GM19463 (cell line): ENCODE results near the gene SLC38A4.
"Not testable (repeated sequence)": the region's sequence is repeated elsewhere in the genome, so short reads cannot be mapped to it uniquely, and the experiment has no call there.

ENCODE experiments used
- ATAC-seq: cut with Tn5 transposase; IDR thresholded peaks from one replicate; pipeline ENCODE4 v1.9.1; 2021; ENCODE audit warnings: mild to moderate bottlenecking, moderate library complexity; ENCODE audit not compliant: unreplicated experiment

Gene SLC38A4

DNA sequence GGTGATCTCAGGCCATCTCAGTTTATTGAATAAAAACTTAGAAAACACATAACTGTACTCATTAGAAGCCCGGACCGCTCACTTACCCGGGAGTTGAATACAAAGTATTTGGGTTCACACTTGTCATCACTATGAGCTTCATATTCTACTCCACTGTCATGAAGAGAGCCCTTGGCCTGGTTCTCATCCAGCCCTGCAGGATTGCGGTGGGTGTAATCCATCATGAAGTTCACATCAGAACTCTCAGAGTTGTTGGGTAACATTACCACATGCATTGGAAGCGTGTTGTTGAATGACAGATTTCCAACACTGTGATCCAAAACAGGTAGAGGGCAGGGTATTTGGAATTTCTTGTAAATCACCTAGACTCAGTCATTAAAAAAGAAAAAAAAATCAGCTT lies 47.4 kb downstream of the SLC38A4 start:
- ATAC-seq: no peak

DNA sequence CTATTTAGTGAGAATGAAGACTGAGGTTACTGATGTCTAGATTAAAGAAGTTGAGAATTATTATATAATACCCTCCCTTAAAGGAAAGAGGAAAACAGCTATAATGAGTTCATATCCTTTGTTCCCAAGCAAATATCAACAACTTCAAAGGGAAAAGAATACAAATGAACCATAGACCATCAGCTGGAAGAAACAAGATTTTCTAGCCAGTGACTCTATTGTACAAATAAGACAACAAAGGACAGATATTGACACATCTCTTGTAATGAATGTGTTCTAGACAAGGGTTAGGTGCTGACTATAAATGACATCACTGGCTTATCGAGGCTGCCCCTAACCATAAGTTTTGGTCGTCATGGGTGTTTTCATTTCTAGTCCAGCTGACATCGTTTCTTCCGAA lies 48.2 kb downstream of the SLC38A4 start:
- no peak for ATAC-seq

DNA sequence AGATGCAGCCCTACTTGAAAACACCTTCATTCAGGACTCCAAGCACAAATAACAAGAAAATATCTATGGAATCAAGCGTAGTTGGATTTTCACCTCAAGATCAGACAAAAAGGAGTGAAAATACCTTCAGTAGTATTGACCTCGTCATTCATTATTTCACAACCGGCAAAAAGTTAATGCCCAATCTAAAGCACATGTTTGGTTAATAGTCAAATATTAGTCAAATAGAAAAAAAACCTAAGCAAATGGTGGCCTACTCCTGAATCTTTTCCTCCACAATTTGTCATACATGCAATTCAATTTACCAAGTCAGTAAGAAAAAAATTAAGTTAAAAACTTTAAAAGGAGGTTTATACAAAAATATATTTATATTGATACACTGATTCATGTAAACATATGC lies 50.0 kb downstream of the SLC38A4 start:
- no peak for ATAC-seq

GRCh38 chr12:46774322-46774633 lies 51.5 kb downstream of the SLC38A4 start:
- ATAC-seq: no peak

GRCh38 chr12:46773586-46774321 lies 52.0 kb downstream of the SLC38A4 start:
- ATAC-seq: no peak

- no peak for ATAC-seq
Observed at GRCh38 chr12:46771268-46771827, 54.4 kb downstream of the SLC38A4 start.

- ATAC-seq: no peak
Observed at GRCh38 chr12:46770501-46771183, 55.2 kb downstream of the SLC38A4 start.

DNA sequence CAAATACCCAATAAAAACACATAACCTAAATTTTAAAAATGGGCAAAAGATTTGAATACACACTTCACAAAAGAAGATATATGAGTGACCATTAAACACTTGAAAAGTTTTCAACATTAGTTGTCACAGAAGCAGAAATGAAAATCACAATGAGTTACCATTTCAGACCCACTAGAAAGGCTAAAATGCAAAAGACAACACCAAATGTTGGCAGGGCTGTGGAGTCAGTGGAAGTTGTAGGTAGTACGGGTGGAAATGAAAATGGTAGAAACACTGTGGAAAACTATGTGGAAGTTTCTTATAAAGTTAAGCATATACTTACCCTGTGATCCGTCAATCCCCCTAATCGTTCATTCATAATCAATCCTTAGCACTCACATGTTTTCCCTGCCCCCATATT lies 61.8 kb downstream of the SLC38A4 start:
- ATAC-seq: no peak

GRCh38 chr12:46763230-46763629 lies 62.6 kb downstream of the SLC38A4 start:
- ATAC-seq: no peak

- no peak for ATAC-seq
Observed at GRCh38 chr12:46754550-46754949, 71.2 kb downstream of the SLC38A4 start.

DNA sequence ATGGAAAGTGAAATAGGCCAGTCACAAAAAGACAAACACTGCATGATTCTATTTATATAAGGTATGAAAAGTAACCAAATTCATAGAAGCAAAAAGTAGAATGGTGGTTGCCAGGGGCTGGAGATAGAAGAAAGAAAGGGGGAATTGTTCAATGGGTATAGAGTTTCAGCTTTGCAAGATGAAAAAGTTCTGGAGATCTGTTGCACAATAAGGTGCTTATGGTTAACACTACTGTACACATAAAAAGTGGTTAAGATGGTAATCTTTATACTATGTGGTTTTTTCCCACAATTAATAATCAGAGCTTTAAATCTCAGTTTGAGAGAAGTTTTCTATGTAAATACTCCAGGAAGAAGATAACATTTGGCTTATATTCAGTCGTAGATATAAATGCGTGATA lies 73.4 kb downstream of the SLC38A4 start:
- ATAC-seq: no peak

GRCh38 chr12:46751173-46751572 lies 74.6 kb downstream of the SLC38A4 start:
- no peak for ATAC-seq

GRCh38 chr12:46749322-46749721 lies 76.5 kb downstream of the SLC38A4 start:
- no peak for ATAC-seq

DNA sequence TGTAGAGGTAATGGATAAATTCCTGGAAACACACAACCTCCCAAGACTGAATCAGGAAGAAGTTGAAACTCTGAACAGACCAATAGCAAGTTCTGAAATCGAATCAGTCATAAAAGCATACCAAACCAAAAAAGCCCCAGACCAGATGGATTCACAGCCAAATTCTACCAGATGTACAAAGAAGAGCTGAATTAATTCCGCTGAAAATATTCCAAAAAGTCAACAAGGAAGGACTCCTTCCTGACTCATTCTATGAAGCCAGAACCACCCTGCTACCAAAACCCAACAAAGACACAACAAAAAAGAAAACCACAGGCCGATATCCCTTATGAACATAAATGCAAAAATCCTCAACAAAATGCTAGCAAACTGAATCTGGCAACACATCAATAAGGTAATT lies 81.5 kb downstream of the SLC38A4 start:
- no peak for ATAC-seq

- no peak for ATAC-seq
Observed at GRCh38 chr12:46743456-46743855, 82.3 kb downstream of the SLC38A4 start.

GRCh38 chr12:46742271-46742670 lies 83.5 kb downstream of the SLC38A4 start:
- ATAC-seq: not testable (repeated sequence)

GRCh38 chr12:46725332-46725731 lies 100.5 kb downstream of the SLC38A4 start:
- no peak for ATAC-seq

DNA sequence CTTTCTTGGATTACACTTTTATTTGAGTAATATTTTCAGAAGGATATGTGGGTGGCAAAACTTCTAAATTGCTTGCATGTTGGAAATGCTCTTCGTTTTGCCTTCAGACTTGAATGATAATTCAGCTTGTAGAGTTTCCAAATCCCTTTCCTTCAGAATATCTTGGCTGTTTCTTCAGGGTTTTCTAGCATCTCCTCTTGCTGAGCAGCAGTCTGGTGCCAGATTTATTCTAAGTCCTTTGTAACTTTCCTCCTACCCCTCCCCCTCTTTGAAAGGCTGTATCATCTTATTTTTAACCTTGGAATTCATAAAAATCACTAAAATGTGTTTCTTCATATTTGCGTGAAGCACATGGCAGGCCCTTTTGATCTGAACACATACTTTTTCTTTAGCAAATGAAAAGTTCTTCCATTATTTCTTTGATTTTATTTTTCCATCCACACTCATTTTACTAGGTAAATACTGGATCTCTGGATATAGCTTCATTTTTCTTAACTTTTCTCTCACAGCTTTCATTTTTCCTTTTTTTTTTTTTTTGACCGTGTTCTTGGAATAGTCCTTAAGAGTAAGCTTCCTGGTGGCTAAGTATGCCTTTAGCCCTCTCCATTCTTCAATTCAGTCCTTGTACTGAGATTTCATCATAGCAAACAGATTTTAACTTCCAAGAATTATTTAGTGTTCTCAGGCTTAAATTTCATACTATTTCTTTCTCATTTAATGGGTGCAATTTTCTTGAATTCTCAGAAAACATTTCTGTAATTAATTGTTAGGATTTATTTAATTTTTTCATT lies 102.0 kb downstream of the SLC38A4 start:
- ATAC-seq: no peak

DNA sequence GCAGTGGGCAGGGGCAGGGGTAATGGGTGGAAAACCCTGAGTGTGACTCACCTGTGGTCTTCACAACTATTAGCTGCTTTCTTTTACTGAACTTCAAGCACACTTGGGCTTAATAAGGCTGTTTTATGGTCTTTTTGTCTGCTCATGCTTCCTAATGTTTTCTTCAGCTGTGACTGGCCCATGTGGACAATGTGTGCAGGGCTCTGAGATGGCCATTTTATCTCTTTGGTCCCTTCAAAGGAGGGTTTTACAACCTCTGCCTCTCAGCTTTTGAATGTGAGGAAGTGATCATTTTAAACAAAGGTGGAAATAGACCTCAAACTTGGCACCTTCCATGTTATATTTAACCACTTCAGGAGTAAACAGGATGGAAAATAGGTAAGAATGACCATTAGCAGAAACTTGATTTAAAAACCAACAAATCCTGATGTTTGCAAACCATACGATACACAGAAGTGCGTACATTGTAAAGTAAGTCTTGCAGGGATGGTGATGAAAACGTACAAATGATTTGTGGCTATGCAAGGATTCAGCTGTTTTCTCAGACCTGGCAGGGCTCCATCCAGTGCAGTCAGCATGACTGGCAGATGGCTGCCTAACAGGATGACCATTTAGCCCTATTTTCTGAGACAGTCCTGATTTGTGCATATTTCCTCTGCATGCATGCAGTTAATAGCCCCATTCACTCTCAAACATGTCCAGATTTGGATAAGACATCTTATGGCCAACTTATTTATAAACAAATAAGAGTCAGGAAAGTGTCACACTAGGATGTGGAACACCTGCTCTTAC lies 103.2 kb downstream of the SLC38A4 start:
- no peak for ATAC-seq

- no peak for ATAC-seq
Observed at GRCh38 chr12:46718495-46718894, 107.3 kb downstream of the SLC38A4 start.

- ATAC-seq: no peak
Observed at GRCh38 chr12:46717868-46718267, 107.9 kb downstream of the SLC38A4 start.
